Body of pancreas (tissue), 4 donors: ENCODE measurements around the gene FRAS1. TPM values are rescaled to one million over a fixed set of nuclear protein-coding genes. Genes with fewer than 3 reads are reported as not detected.

Experiments
- ATAC-seq: fragments of 150-250 bp; one replicate; pipeline ENCODE4 v1.9.1; 2016
- DNase-seq, 4 donors: peaks; one replicate each; pipeline ENCODE4 v3.0.0-alpha.2; 2019
- H3K27ac ChIP-seq, 4 donors: fragments of 200-600 bp; sonication (generic); 1 replicate in 3 of 4; 2 replicates in 1 of 4; pipeline versions ENCODE4 v1.5.1 to v1.6.1; 2016 to 2019; ENCODE audit warnings: mild to moderate bottlenecking in 1 of 4, mixed read lengths in 1 of 4, moderate library complexity in 1 of 4
- H3K27me3 ChIP-seq, 2 donors: fragments of 200-600 bp; sonication (generic); one replicate each; pipeline ENCODE4 v1.6.0; 2016; ENCODE audit warnings: mild to moderate bottlenecking in 1 of 2
- H3K36me3 ChIP-seq, 2 donors: fragments of 200-600 bp; sonication (generic); replicated peaks in 1 of 2; 2 replicates each; pipeline ENCODE4 v1.5.1; 2016; ENCODE audit warnings: low read depth in 2 of 2; ENCODE audit not compliant: insufficient read depth in 1 of 2
- H3K4me1 ChIP-seq: fragments of 200-600 bp; sonication (generic); one replicate; pipeline ENCODE4 v1.6.0; 2016
- H3K4me3 ChIP-seq, 2 donors: fragments of 200-600 bp; sonication (generic); 1 replicate in 1 of 2; 2 replicates in 1 of 2; pipeline ENCODE4 v1.5.1; 2016 to 2019
- H3K9me3 ChIP-seq, 3 donors: fragments of 200-600 bp; sonication (generic); 1 replicate in 2 of 3; 2 replicates in 1 of 3; pipeline ENCODE4 v1.5.1; 2016
- CTCF ChIP-seq, 7 experiments: fragments of 450-650 bp in 4 of 7; fragments of 200-600 bp in 3 of 7; sonication (generic) in 3 of 7; IDR thresholded peaks; one replicate each; pipeline ENCODE4 v1.5.1; 2016 to 2019; ENCODE audit warnings: antibody characterized with exemption in 7 of 7
- POLR2A ChIP-seq, 3 donors: fragments of 450-650 bp; IDR thresholded peaks; one replicate each; pipeline ENCODE4 v1.6.1; 2016; ENCODE audit warnings: antibody characterized with exemption in 3 of 3, mild to moderate bottlenecking in 2 of 3
- WGBS, 2 donors: methylation state at CpG; one replicate each; pipeline ENCODE4 v1.1.5; 2017; 5-methylcytosine and 5-hydroxymethylcytosine counted together
- intact Hi-C: fragments of 100-400 bp; cut with DNase I; formaldehyde crosslinking; loops from one replicate; pipeline ENCODE4 v1.15.1; 2023
- total RNA-seq, 2 donors: library from RNA; depleted of rRNA; stranded (reverse); fragments of >200 nt; gene quantifications; one replicate each; pipeline ENCODE4 v1.1.0, GENCODE V29; 2016

Gene FRAS1
- total RNA-seq, 2 donors from 2014 or later: 22.6 to 24.4 TPM

GRCh38 chr4:78061939-78062570 lies 4.9 kb downstream of the FRAS1 start:
- Histone ChIP-seq H3K4me3 (no peak overlapping the region), H3K27ac (no peak overlapping the region), H3K36me3 (no peaks in the 10 kb centered on the region), H3K4me1 (no peaks in the 10 kb centered on the region), H3K27me3 (no peaks in the 10 kb centered on the region), H3K9me3 (no peaks in the 10 kb centered on the region)
- WGBS, 2 donors: 41 to 45% methylated on average over 2 of the region's 2 CpGs
- ATAC-seq: no peak
- intact Hi-C loops: no loop called here
- no peak for DNase-seq
- TF ChIP-seq CTCF (IDR thresholded peaks at IDR 0.05) (no peak), POLR2A (IDR thresholded peaks at IDR 0.05) (no peak)

DNA sequence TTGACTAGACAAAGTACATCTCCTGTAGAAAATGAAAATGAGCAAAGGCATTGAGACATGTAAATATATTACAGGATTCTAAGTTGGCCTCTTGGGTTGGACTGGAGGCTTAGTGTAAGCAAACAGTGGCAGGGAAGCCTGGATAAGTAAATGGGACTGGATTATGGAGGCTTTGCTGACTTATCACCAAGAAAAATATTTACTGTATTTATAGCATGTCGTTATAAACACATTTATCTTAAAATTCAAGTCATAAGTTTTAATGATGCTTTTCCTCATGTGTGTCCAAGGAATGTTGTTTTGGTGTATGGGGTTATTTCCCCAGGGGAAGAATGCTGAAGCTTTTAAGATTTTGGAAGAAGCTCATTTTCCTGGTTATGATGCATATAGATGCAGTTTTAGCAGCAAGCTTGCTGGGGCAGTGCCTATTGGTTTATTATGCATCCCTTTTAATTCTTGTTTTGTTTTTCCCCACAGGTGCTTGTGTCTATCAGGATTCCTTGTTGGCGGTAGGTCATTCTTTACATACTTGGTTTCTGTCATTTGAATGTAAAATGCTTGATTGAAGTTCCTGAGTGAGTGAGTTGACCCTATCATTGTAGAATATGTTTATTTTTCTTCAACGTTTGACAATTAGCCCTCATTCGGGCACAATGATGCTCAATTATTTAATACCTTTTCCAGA lies 8.5 kb downstream of the FRAS1 start:
- 41 to 45% methylated on average over 4 of the region's 4 CpGs for WGBS, 2 donors
- no peaks in the 10 kb centered on the region for H3K4me1 ChIP-seq
- H3K27me3 ChIP-seq: no peaks in the 10 kb centered on the region
- ATAC-seq: no peak
- DNase-seq: no peak
- intact Hi-C loops: no loop called here
- no peak overlapping the region for H3K27ac ChIP-seq
- H3K9me3 ChIP-seq: no peaks in the 10 kb centered on the region
- H3K4me3 ChIP-seq: no peak overlapping the region
- no peak for TF ChIP-seq CTCF (IDR thresholded peaks at IDR 0.05)
- no peak for TF ChIP-seq POLR2A (IDR thresholded peaks at IDR 0.05)
- no peaks in the 10 kb centered on the region for H3K36me3 ChIP-seq

DNA sequence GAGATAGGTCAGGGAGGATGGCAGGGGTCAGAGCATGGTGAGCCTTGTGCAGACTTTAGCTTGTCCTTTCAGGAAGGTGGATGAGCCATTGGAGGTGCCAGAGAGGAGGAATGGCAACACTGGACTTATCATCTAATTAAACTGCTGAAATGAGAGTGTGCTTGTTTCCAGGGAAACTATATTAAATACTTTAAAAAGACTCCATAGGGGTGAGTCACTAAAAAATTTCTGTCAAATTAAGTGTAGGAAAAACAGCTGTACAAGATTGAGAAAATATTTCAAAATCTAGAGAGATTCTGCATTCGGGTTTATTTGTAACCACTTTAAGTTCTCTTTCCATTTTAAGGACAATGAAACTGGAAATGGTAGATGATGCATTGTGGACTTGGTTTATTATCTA lies 11.4 kb downstream of the FRAS1 start:
- Histone ChIP-seq H3K9me3 (no peaks in the 10 kb centered on the region), H3K27ac (no peak overlapping the region), H3K4me1 (no peaks in the 10 kb centered on the region), H3K36me3 (no peaks in the 10 kb centered on the region), H3K27me3 (no peaks in the 10 kb centered on the region), H3K4me3 (no peak overlapping the region)
- ATAC-seq (no peak), DNase-seq (no peak)
- 77 to 78% methylated on average over 1 of the region's 1 CpG for WGBS, 2 donors
- intact Hi-C loops: no loop called here
- TF ChIP-seq POLR2A (IDR thresholded peaks at IDR 0.05) (no peak), CTCF (IDR thresholded peaks at IDR 0.05) (no peak)

GRCh38 chr4:78069319-78069718 lies 12.2 kb downstream of the FRAS1 start:
- no peak for DNase-seq
- no peak overlapping the region for H3K4me3 ChIP-seq
- no peaks in the 10 kb centered on the region for H3K4me1 ChIP-seq
- no peak overlapping the region for H3K27ac ChIP-seq
- ATAC-seq: no peak
- no peaks in the 10 kb centered on the region for H3K36me3 ChIP-seq
- WGBS, 2 donors: 72 to 77% methylated on average over 4 of the region's 4 CpGs
- no peak for TF ChIP-seq POLR2A (IDR thresholded peaks at IDR 0.05)
- no peak for TF ChIP-seq CTCF (IDR thresholded peaks at IDR 0.05)
- no peaks in the 10 kb centered on the region for H3K27me3 ChIP-seq
- H3K9me3 ChIP-seq: no peaks in the 10 kb centered on the region
- intact Hi-C loops: no loop called here

DNA sequence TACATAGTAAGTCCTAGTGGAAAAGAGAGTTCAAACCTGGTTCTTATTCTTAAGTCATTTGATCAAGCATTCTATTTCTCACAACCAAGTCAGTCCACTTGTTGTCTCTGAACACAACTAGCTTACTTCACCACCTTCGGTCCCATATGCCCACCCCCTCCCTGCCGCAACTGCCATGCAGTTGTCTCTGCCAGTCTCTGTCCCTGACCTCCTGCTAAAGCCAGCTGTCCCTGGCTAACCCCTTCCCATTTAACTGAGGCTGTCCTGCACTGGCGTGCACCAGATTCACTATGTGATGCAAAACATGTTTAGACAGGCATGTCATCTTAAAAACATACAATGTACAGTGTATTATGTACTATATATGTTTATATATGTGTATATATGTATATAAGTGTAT lies 12.7 kb downstream of the FRAS1 start:
- 74 to 81% methylated on average over 3 of the region's 3 CpGs for WGBS, 2 donors
- Histone ChIP-seq H3K4me1 (no peaks in the 10 kb centered on the region), H3K36me3 (no peaks in the 10 kb centered on the region), H3K9me3 (no peaks in the 10 kb centered on the region), H3K4me3 (no peak overlapping the region), H3K27me3 (no peaks in the 10 kb centered on the region), H3K27ac (no peak overlapping the region)
- ATAC-seq: no peak
- DNase-seq: no peak
- intact Hi-C loops: no loop called here
- TF ChIP-seq CTCF (IDR thresholded peaks at IDR 0.05): no peak
- TF ChIP-seq POLR2A (IDR thresholded peaks at IDR 0.05): no peak
